Stomach (tissue), 9 donors: ENCODE data around the gene LRRTM4. TPM values are rescaled to one million over a fixed set of nuclear protein-coding genes. Genes with fewer than 3 reads are reported as not detected.
A peak's percentile ranks its signal among the peaks of the same experiment; 100 is the strongest.
"Not testable (repeated sequence)": the region's sequence is repeated elsewhere in the genome, so short reads cannot be mapped to it uniquely, and the experiment has no call there.

Source experiments
- DNase-seq, 2 donors: peaks; one replicate each; pipeline versions ENCODE4 v3.0.0 to v3.0.0-alpha.2; 2013 to 2019
- H3K27ac ChIP-seq, 5 donors: fragments of 200-600 bp in 4 of 5; sonication (generic) in 4 of 5; one replicate each; pipeline ENCODE4 v1.5.1; 2013 to 2019; ENCODE audit warnings: mild to moderate bottlenecking in 1 of 5, moderate library complexity in 1 of 5
- H3K27me3 ChIP-seq, 3 donors: fragments of 200-600 bp; sonication (generic); one replicate each; pipeline ENCODE4 v1.5.1; 2017 to 2019; ENCODE audit warnings: mixed run types in 1 of 3
- H3K36me3 ChIP-seq, 4 donors: fragments of 200-600 bp; sonication (generic); 1 replicate in 3 of 4; 2 replicates in 1 of 4; pipeline ENCODE4 v1.5.1; 2016 to 2019
- H3K4me1 ChIP-seq, 4 donors: fragments of 200-600 bp; sonication (generic); one replicate each; pipeline ENCODE4 v1.5.1; 2016 to 2019
- H3K4me3 ChIP-seq, 4 donors: fragments of 200-600 bp; sonication (generic) in 3 of 4; one replicate each; pipeline ENCODE4 v1.5.1; 2016 to 2019; ENCODE audit warnings: mild to moderate bottlenecking in 1 of 4
- H3K9me3 ChIP-seq, 4 donors: fragments of 200-600 bp; sonication (generic); one replicate each; pipeline ENCODE4 v1.5.1; 2016 to 2019
- CTCF ChIP-seq, 7 experiments: fragments of 450-650 bp in 4 of 7; fragments of 200-600 bp in 3 of 7; sonication (generic) in 3 of 7; IDR thresholded peaks; one replicate each; pipeline ENCODE4 v1.5.1; 2016 to 2019; ENCODE audit warnings: antibody characterized with exemption in 7 of 7, control low read depth in 2 of 7, mild to moderate bottlenecking in 1 of 7
- EP300 ChIP-seq: sonication (generic); formaldehyde crosslinking; IDR thresholded peaks from one replicate; pipeline ENCODE4 v1.6.1; 2017; ENCODE audit warnings: antibody characterized with exemption
- POLR2A ChIP-seq, 4 donors: fragments of 450-650 bp; IDR thresholded peaks; one replicate each; pipeline ENCODE4 v1.6.1; 2016; ENCODE audit warnings: antibody characterized with exemption in 4 of 4, control low read depth in 2 of 4, mild to moderate bottlenecking in 1 of 4, moderate library complexity in 1 of 4
- POLR2AphosphoS5 ChIP-seq, 3 donors: sonication (generic); formaldehyde crosslinking; IDR thresholded peaks; one replicate each; pipeline ENCODE4 v1.6.1; 2016; ENCODE audit warnings: antibody characterized with exemption in 3 of 3
- WGBS, 5 donors: extraction: QIAGEN DNeasy Blood & Tissue Kit in 3 of 5; methylation state at CpG; one replicate each; pipeline versions ENCODE4 v1.1.5 to v1.1.7; 2013 to 2018; 5-methylcytosine and 5-hydroxymethylcytosine counted together
- intact Hi-C: fragments of 100-400 bp; cut with DNase I; formaldehyde crosslinking; loops from one replicate; pipeline ENCODE4 v1.15.1; 2023; ENCODE audit warnings: low total_unique reads
- polyA plus RNA-seq, 3 donors: library from polyadenylated mRNA; stranded (reverse); fragments of 200-250 nt; gene quantifications; one replicate each; pipeline ENCODE4 v1.2.3, GENCODE V29; 2013
- total RNA-seq, 5 donors: library from RNA; depleted of rRNA; stranded (reverse); fragments of >200 nt; gene quantifications; one replicate each; pipeline versions ENCODE4 v1.1.0 to v1.2.3, GENCODE V29; 2014 to 2016
- donor health status: healthy with polysubstance abuse.
- donor health status: Bipolar disorder and iron deficiency.
- donor health status: healthy.

LRRTM4 gene
- total and polyA plus RNA-seq, 8 donors, result 0.13 to 2.2 (median 0.19) TPM; not detected in 5

GRCh38 chr2:77034445-77034844, 487.7 kb downstream of the LRRTM4 start:
- TF ChIP-seq EP300, result no peak
- TF ChIP-seq POLR2AphosphoS5 (IDR thresholded peaks at IDR 0.05), result no peak
- no peak for TF ChIP-seq POLR2A (IDR thresholded peaks at IDR 0.05)
- TF ChIP-seq CTCF (IDR thresholded peaks at IDR 0.05), result no peak
- DNase-seq, result no peak
- Histone ChIP-seq H3K4me3 (no peak overlapping the region), H3K4me1 (no peaks in the 10 kb centered on the region), H3K27me3 (no peaks in the 10 kb centered on the region), H3K27ac (no peak overlapping the region), H3K9me3 (no peaks in the 10 kb centered on the region), H3K36me3 (no peaks in the 10 kb centered on the region)
- WGBS, 5 donors, result 22 to 37% (median 29%) methylated on average over 4 of the region's 4 CpGs
- intact Hi-C loops, result no loop called here

- H3K27me3 ChIP-seq, H3K27ac ChIP-seq, H3K36me3 ChIP-seq, H3K4me1 ChIP-seq, H3K4me3 ChIP-seq, DNase-seq, H3K9me3 ChIP-seq, intact Hi-C loops: not testable (repeated sequence)
- 85 to 96% (median 92%) methylated on average over 5 of the region's 5 CpGs for WGBS, 5 donors
Measured at GRCh38 chr2:77029237-77029636, 492.9 kb downstream of the LRRTM4 start.

- intact Hi-C loops, result no loop called here
- Histone ChIP-seq H3K36me3 (no peaks in the 10 kb centered on the region), H3K27ac (no peak overlapping the region), H3K4me1 (no peaks in the 10 kb centered on the region), H3K9me3 (no peaks in the 10 kb centered on the region), H3K27me3 (no peaks in the 10 kb centered on the region), H3K4me3 (no peak overlapping the region)
- 24 to 36% (median 26%) methylated on average over 3 of the region's 3 CpGs for WGBS, 5 donors
- DNase-seq, result peak in 1 of 2 donors; percentile 48
- TF ChIP-seq CTCF (IDR thresholded peaks at IDR 0.05) (no peak), POLR2AphosphoS5 (IDR thresholded peaks at IDR 0.05) (no peak), POLR2A (IDR thresholded peaks at IDR 0.05) (no peak), EP300 (no peak)
Measured at GRCh38 chr2:77028032-77028600, 494.1 kb downstream of the LRRTM4 start.

GRCh38 chr2:77025714-77026113, 496.5 kb downstream of the LRRTM4 start:
- 69 to 75% (median 72%) methylated on average over 4 of the region's 4 CpGs for WGBS, 5 donors
- TF ChIP-seq POLR2A (IDR thresholded peaks at IDR 0.05) (no peak), CTCF (IDR thresholded peaks at IDR 0.05) (no peak), POLR2AphosphoS5 (IDR thresholded peaks at IDR 0.05) (no peak), EP300 (no peak)
- DNase-seq, result no peak
- Histone ChIP-seq H3K27me3 (no peaks in the 10 kb centered on the region), H3K36me3 (no peaks in the 10 kb centered on the region), H3K4me1 (no peaks in the 10 kb centered on the region), H3K4me3 (no peak overlapping the region), H3K27ac (no peak overlapping the region), H3K9me3 (no peaks in the 10 kb centered on the region)
- intact Hi-C loops, result no loop called here

GRCh38 chr2:77021161-77021560, 501.0 kb downstream of the LRRTM4 start:
- intact Hi-C loops, result no loop called here
- no peaks in the 10 kb centered on the region for H3K27me3 ChIP-seq
- WGBS, 5 donors, result 62 to 81% (median 75%) methylated on average over 3 of the region's 3 CpGs

More at GRCh38 chr2:77021161-77021560, 501.0 kb downstream of the LRRTM4 start:
- H3K9me3 ChIP-seq, result no peaks in the 10 kb centered on the region
- no peak for TF ChIP-seq EP300
- TF ChIP-seq POLR2AphosphoS5 (IDR thresholded peaks at IDR 0.05), result no peak
- TF ChIP-seq POLR2A (IDR thresholded peaks at IDR 0.05), result no peak
- no peak for TF ChIP-seq CTCF (IDR thresholded peaks at IDR 0.05)
- no peaks in the 10 kb centered on the region for H3K36me3 ChIP-seq
- no peak for DNase-seq
- no peaks in the 10 kb centered on the region for H3K4me1 ChIP-seq
- H3K4me3 ChIP-seq, result no peak overlapping the region
- no peak overlapping the region for H3K27ac ChIP-seq
